Uterus (tissue), 4 donors: ENCODE data around the gene IRAK3. TPM values are rescaled to one million over a fixed set of nuclear protein-coding genes. Genes with fewer than 3 reads are reported as not detected.

Source experiments
- DNase-seq, 2 donors: peaks; one replicate each; pipeline ENCODE4 v3.0.0-alpha.2; 2019 to 2020
- H3K27ac ChIP-seq, 2 donors: fragments of 200-600 bp; sonication (generic); 1 replicate in 1 of 2; 2 replicates in 1 of 2; pipeline ENCODE4 v1.5.1; 2016 to 2018
- H3K27me3 ChIP-seq, 2 donors: fragments of 200-600 bp; sonication (generic); one replicate each; pipeline ENCODE4 v1.5.1; 2018 to 2019; ENCODE audit warnings: control low read depth in 1 of 2
- H3K36me3 ChIP-seq, 2 donors: fragments of 200-600 bp; sonication (generic); one replicate each; pipeline ENCODE4 v1.5.1; 2019; ENCODE audit warnings: control low read depth in 1 of 2
- H3K4me1 ChIP-seq, 2 donors: fragments of 200-600 bp; sonication (generic); one replicate each; pipeline ENCODE4 v1.5.1; 2018 to 2019; ENCODE audit warnings: control low read depth in 1 of 2
- H3K4me3 ChIP-seq, 2 donors: fragments of 200-600 bp; sonication (generic); 1 replicate in 1 of 2; 2 replicates in 1 of 2; pipeline ENCODE4 v1.5.1; 2018 to 2019; ENCODE audit warnings: mild to moderate bottlenecking in 1 of 2
- H3K9me3 ChIP-seq, 2 donors: fragments of 200-600 bp; sonication (generic); one replicate each; pipeline ENCODE4 v1.5.1; 2019; ENCODE audit warnings: control low read depth in 1 of 2
- POLR2A ChIP-seq, 2 donors: fragments of 450-650 bp; IDR thresholded peaks; one replicate each; pipeline ENCODE4 v1.6.1; 2016; ENCODE audit warnings: antibody characterized with exemption in 2 of 2, mild to moderate bottlenecking in 1 of 2, moderate library complexity in 1 of 2
- intact Hi-C: fragments of 100-400 bp; cut with DNase I; formaldehyde crosslinking; loops from one replicate; pipeline ENCODE4 v1.15.1; 2023; ENCODE audit warnings: low total_unique reads
- total RNA-seq, 4 donors: library from RNA; depleted of rRNA in 3 of 4; stranded (reverse); fragments of >200 nt in 3 of 4; gene quantifications; one replicate each; pipeline versions ENCODE4 v1.1.0 to v1.2.4, GENCODE V29; 2014 to 2023
- TF ChIP-seq, protein P1 (sequence below), 4 experiments: fragments of 200-600 bp in 2 of 4; fragments of 450-650 bp in 2 of 4; sonication (generic) in 2 of 4; IDR thresholded peaks; one replicate each; pipeline ENCODE4 v1.5.1; 2016 to 2019; ENCODE audit warnings: antibody characterized with exemption in 4 of 4, mild to moderate bottlenecking in 2 of 4, moderate library complexity in 1 of 4
- donor health status: DM: yes; HTN: yes; CAD: no.

Gene IRAK3
- total RNA-seq, 4 donors from 2014 or later, result 18.7 to 39.7 (median 24.2) TPM

DNA sequence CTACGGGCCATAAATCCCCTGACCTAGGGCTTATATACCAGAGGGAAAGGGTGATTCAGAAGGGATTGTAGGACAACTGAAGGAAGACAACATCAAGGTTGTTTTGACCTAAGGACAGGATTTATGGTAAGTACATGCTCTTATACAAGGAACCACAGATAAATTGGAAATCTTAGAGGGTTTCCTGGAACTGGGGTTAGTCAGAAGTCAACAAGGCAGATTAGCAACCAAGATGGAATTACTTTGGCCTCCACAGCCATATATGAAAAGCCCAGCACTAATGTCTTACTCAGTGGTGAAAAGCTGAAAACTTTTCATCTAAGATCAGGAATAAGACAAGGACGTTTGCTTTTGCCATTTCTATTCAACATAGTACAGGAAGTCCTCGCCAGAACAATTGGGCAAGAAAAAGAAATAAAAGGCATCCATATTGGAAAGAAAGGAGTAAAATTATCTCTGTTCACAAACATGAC is 24.6 kb upstream of the IRAK3 start:
- intact Hi-C loops, result no loop called here
- no peak for TF ChIP-seq POLR2A (IDR thresholded peaks at IDR 0.05)
- TF ChIP-seq, protein P1, sequence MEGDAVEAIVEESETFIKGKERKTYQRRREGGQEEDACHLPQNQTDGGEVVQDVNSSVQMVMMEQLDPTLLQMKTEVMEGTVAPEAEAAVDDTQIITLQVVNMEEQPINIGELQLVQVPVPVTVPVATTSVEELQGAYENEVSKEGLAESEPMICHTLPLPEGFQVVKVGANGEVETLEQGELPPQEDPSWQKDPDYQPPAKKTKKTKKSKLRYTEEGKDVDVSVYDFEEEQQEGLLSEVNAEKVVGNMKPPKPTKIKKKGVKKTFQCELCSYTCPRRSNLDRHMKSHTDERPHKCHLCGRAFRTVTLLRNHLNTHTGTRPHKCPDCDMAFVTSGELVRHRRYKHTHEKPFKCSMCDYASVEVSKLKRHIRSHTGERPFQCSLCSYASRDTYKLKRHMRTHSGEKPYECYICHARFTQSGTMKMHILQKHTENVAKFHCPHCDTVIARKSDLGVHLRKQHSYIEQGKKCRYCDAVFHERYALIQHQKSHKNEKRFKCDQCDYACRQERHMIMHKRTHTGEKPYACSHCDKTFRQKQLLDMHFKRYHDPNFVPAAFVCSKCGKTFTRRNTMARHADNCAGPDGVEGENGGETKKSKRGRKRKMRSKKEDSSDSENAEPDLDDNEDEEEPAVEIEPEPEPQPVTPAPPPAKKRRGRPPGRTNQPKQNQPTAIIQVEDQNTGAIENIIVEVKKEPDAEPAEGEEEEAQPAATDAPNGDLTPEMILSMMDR (IDR thresholded peaks at IDR 0.05), result no peak
- DNase-seq, result no peak

DNA sequence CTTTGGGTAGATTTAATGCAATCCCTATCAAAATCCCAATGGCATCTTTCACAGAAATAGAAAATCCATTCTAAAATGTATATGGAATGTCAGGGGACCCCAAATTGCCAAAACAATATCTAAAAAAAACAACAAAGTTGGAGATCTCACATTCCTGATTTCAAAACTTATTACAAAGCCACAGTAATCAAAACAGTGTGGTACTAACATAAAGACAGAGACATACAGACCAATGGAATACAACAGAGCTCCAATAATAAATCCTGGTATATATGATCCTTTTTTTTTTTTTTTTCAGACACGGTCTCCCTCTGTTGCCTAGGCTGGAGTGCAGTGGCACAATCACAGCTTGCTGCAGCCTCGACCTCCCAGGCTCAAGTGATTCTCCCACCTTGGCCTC is 23.9 kb upstream of the IRAK3 start:
- H3K4me3 ChIP-seq, result no peak overlapping the region
- TF ChIP-seq, protein P1 (IDR thresholded peaks at IDR 0.05), result no peak
- no peak for TF ChIP-seq POLR2A (IDR thresholded peaks at IDR 0.05)
- no peak for DNase-seq
- no peaks in the 10 kb centered on the region for H3K9me3 ChIP-seq
- no peaks in the 10 kb centered on the region for H3K4me1 ChIP-seq
- H3K27ac ChIP-seq, result no peak overlapping the region
- no peaks in the 10 kb centered on the region for H3K27me3 ChIP-seq
- intact Hi-C loops, result no loop called here
- no peaks in the 10 kb centered on the region for H3K36me3 ChIP-seq

More for the DNA sequence above, 24.6 kb upstream of the IRAK3 start:
- Histone ChIP-seq H3K27me3 (no peaks in the 10 kb centered on the region), H3K9me3 (no peaks in the 10 kb centered on the region), H3K36me3 (no peaks in the 10 kb centered on the region), H3K27ac (no peak overlapping the region), H3K4me1 (no peaks in the 10 kb centered on the region), H3K4me3 (no peak overlapping the region)

DNA sequence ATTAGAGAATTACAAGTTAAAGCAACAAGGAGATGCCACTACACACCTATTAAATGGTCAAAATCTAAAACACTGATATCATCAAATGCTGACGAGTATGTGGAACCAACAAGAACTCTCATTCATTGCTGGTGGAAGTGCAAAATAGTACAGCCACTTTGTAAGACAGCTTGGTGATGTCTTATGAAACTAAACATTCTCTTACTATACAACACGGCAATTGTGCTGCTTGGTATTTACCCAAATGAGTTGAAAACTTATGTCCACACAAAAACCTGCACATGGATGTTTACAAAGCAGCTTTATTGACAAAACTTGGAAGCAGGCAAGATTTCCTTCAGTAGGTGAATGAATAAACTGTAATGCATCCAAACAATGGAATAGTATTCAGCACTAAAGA is 22.5 kb upstream of the IRAK3 start:
- DNase-seq, result no peak
- H3K4me1 ChIP-seq, result no peaks in the 10 kb centered on the region
- intact Hi-C loops, result no loop called here
- no peak overlapping the region for H3K4me3 ChIP-seq
- no peaks in the 10 kb centered on the region for H3K9me3 ChIP-seq
- H3K27me3 ChIP-seq, result no peaks in the 10 kb centered on the region
- TF ChIP-seq, protein P1 (IDR thresholded peaks at IDR 0.05), result no peak
- no peak for TF ChIP-seq POLR2A (IDR thresholded peaks at IDR 0.05)
- H3K27ac ChIP-seq, result no peak overlapping the region
- H3K36me3 ChIP-seq, result no peaks in the 10 kb centered on the region

DNA sequence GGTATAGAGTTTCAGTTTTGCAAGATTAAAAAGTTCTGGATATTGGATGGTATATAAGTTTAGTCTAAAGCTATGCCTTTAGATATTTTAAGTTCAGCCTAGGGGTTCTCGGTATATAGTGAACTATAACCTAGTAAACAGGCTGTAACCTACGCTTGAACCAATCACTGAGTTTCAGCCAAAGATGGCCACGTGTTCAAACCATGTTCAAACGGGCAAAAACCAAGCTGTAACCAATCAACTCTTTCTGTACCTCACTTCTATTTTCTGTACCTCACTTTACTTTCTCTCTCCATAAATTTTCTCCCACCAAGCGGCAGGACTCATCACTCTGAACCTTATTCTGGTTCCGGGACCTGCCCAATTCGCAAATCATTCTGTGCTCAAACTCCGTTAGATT is 20.6 kb upstream of the IRAK3 start:
- peak overlapping the region; percentile 87 to 92 for H3K4me3 ChIP-seq
- no peaks in the 10 kb centered on the region for H3K9me3 ChIP-seq
- TF ChIP-seq, protein P1 (IDR thresholded peaks at IDR 0.05), result no peak
- TF ChIP-seq POLR2A (IDR thresholded peaks at IDR 0.05), result no peak
- intact Hi-C loops, result no loop called here
- H3K36me3 ChIP-seq, result no peaks in the 10 kb centered on the region
- no peak for DNase-seq
- H3K27me3 ChIP-seq, result no peaks in the 10 kb centered on the region
- H3K27ac ChIP-seq, result peak overlapping the region; percentile 96 to 100
- no peaks in the 10 kb centered on the region for H3K4me1 ChIP-seq

DNA sequence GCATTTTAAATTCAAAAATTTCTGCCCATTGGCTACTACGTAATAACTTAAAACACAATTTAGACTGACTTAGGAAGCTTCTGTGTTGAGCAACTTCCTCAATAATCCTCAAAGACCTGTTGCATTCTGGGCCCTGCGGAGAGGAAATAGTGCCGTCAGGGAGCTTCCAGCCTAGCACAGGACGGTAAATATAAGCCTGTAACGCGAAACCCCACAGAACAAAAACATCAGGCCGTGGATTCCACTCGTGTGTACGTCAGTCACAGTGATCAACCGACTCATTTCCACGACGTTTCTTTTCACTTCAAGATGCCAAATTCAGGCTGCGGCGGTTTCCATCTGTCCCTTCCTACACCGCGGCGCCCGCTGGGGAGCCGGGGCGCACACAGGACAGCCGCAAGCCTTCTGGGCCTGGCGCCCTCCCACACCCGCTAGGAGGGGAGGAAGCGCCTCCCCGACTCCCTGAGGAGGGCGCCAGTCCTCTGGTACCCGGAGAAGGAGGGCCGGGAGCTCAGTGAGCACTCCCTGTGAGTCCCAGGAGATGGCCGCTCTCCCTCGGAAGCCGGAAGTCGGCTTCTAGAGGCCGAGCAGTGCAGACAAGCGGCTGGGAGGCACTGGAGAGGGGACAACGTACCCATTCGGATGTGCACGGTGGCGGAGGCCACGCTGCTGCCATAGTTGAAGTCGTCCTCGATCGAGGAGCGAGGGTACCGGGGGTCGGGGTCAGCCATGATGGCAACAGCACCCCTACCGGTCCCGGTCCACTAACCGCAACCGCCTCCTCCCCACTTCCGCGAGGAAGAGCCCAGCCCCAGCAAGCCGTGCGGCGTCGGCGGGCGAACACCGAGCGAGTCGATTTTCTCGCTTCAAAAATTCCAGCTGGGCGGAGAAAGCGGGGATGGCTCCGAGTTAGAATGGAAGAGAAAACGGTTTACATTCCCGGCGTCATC is 19.5 kb upstream of the IRAK3 start, which contains the start of gene TMBIM4:
TMBIM4 (minus strand) TSS at position 776 of the 950 bp plus-strand sequence; CDS start at position 731, 45 bp downstream.
- DNase-seq, result peak; percentile 85 to 86
- Histone ChIP-seq H3K27me3 (no peaks in the 10 kb centered on the region), H3K9me3 (no peaks in the 10 kb centered on the region), H3K4me1 (no peaks in the 10 kb centered on the region), H3K4me3 (peak within 1 kb of the TSS; percentile 87 to 92), H3K36me3 (no peaks in the 10 kb centered on the region), H3K27ac (peak within 1 kb of the TSS; percentile 96 to 100)
- intact Hi-C loops, result no loop called here
- TF ChIP-seq POLR2A (IDR thresholded peaks at IDR 0.05), result peak; percentile 42 to 73
- TF ChIP-seq, protein P1 (IDR thresholded peaks at IDR 0.05), result peak; percentile 29 to 70 (median 50)
